Thyroid gland (tissue), 4 donors: ENCODE measurements around the gene PSMB8. TPM values are rescaled to one million over a fixed set of nuclear protein-coding genes. Genes with fewer than 3 reads are reported as not detected.

Experiments
- DNase-seq, 2 donors: peaks; one replicate each; pipeline ENCODE4 v3.0.0-alpha.2; 2019
- H3K27ac ChIP-seq, 3 donors: fragments of 200-600 bp; sonication (generic); 1 replicate in 2 of 3; 2 replicates in 1 of 3; pipeline ENCODE4 v1.5.1; 2016 to 2019; ENCODE audit warnings: mild to moderate bottlenecking in 1 of 3, moderate library complexity in 1 of 3
- H3K27me3 ChIP-seq: fragments of 200-600 bp; sonication (generic); one replicate; pipeline ENCODE4 v1.5.1; 2019
- H3K36me3 ChIP-seq, 2 donors: fragments of 200-600 bp; sonication (generic); one replicate each; pipeline ENCODE4 v1.5.1; 2016 to 2019
- H3K4me1 ChIP-seq, 2 donors: fragments of 200-600 bp; sonication (generic); one replicate each; pipeline ENCODE4 v1.5.1; 2017 to 2019
- H3K4me3 ChIP-seq, 3 donors: fragments of 200-600 bp; sonication (generic); replicated peaks in 1 of 3; 1 replicate in 2 of 3; 2 replicates in 1 of 3; pipeline ENCODE4 v1.5.1; 2016; ENCODE audit warnings: mild to moderate bottlenecking in 1 of 3
- H3K9me3 ChIP-seq: fragments of 200-600 bp; sonication (generic); one replicate; pipeline ENCODE4 v1.5.1; 2017
- POLR2A ChIP-seq, 2 donors: fragments of 450-650 bp; IDR thresholded peaks; one replicate each; pipeline ENCODE4 v1.6.1; 2017; ENCODE audit warnings: antibody characterized with exemption in 2 of 2, mild to moderate bottlenecking in 2 of 2, moderate library complexity in 1 of 2
- WGBS, 2 donors: methylation state at CpG; one replicate each; pipeline ENCODE4 v1.1.5; 2017; 5-methylcytosine and 5-hydroxymethylcytosine counted together
- intact Hi-C: fragments of 100-400 bp; cut with DNase I; formaldehyde crosslinking; loops from one replicate; pipeline ENCODE4 v1.15.1; 2023
- total RNA-seq, 4 donors: library from RNA; depleted of rRNA; stranded (reverse); fragments of >200 nt; gene quantifications; one replicate each; pipeline ENCODE4 v1.2.3, GENCODE V29; 2016
- TF ChIP-seq, protein P1 (sequence below), 6 experiments: fragments of 200-600 bp in 3 of 6; fragments of 450-650 bp in 3 of 6; sonication (generic) in 3 of 6; IDR thresholded peaks; one replicate each; pipeline ENCODE4 v1.5.1; 2016 to 2019; ENCODE audit warnings: antibody characterized with exemption in 6 of 6, mild to moderate bottlenecking in 2 of 6, inconsistent platforms in 1 of 6, moderate library complexity in 1 of 6

The PSMB8 gene
- total RNA-seq, 4 donors from 2014 or later = 27.1 to 46.1 (median 36.3) TPM

DNA sequence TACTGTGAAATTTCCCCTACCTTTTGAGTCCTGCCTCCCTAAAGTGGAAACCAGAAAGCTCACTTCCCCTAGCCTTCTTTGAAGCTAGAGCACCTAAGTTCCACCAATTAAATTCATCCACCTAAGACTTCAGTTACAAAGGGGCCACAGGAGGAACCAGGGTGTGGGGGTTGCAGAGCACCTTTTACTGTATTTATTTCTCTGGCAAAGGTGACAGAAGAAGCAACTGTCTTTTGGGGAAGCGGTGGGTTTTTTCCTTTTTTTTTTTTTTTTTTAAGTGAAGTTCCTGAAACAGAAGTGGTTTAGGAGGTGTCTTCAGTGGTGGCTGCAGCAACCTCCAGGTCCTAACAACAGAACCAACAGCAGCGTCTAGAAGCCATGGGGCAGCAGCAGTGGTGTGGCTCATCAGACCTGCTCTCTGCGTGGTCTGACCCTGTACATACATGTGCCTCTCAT lies 23.2 kb upstream of the PSMB8 start:
- no peaks in the 10 kb centered on the region for H3K4me1 ChIP-seq
- no peak for DNase-seq
- intact Hi-C loops = no loop called here
- TF ChIP-seq, protein P1, sequence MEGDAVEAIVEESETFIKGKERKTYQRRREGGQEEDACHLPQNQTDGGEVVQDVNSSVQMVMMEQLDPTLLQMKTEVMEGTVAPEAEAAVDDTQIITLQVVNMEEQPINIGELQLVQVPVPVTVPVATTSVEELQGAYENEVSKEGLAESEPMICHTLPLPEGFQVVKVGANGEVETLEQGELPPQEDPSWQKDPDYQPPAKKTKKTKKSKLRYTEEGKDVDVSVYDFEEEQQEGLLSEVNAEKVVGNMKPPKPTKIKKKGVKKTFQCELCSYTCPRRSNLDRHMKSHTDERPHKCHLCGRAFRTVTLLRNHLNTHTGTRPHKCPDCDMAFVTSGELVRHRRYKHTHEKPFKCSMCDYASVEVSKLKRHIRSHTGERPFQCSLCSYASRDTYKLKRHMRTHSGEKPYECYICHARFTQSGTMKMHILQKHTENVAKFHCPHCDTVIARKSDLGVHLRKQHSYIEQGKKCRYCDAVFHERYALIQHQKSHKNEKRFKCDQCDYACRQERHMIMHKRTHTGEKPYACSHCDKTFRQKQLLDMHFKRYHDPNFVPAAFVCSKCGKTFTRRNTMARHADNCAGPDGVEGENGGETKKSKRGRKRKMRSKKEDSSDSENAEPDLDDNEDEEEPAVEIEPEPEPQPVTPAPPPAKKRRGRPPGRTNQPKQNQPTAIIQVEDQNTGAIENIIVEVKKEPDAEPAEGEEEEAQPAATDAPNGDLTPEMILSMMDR (IDR thresholded peaks at IDR 0.05) = no peak
- TF ChIP-seq POLR2A (IDR thresholded peaks at IDR 0.05) = no peak
- H3K27ac ChIP-seq = no peak overlapping the region
- H3K9me3 ChIP-seq = no peaks in the 10 kb centered on the region
- H3K36me3 ChIP-seq = no peaks in the 10 kb centered on the region
- no peak overlapping the region for H3K4me3 ChIP-seq
- no peaks in the 10 kb centered on the region for H3K27me3 ChIP-seq
- 68 to 70% methylated on average over 3 of the region's 3 CpGs for WGBS, 2 donors

DNA sequence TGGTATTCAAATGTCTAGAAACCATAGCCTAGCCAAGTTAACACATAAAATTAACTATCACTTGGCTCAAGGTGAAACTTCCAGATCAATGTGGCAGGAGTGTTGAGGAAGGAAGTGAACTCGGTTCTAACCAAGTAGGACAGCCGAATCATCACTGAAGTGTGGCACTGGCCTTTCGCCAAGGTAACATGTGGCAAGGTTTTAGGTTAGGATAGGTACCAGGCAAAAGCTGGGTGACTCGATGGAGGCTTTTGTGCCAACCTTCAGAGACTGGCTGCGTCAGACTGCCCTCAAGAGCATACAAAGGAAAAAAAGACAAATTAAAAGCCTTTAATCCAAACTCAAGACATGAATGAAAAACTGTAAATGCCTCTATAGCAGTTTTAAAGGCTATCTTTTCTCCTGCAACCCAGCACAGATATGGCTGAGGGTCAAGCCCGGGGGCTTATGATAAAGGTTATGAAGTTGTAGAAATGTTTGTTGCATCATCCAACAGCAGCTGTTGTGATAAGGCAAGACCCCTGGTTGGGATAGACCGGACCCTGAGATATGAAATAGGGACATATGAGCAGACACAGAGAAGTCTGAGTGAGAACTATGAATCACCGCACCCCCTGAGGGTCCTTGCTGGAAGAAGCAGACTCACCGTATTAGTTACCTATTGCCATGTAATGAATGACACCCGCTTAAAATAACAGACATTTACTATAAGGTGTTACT lies 22.0 kb upstream of the PSMB8 start:
- TF ChIP-seq, protein P1 (IDR thresholded peaks at IDR 0.05) = no peak
- no peak for TF ChIP-seq POLR2A (IDR thresholded peaks at IDR 0.05)
- Histone ChIP-seq H3K9me3 (no peaks in the 10 kb centered on the region), H3K4me3 (no peak overlapping the region), H3K27ac (no peak overlapping the region), H3K27me3 (no peaks in the 10 kb centered on the region), H3K4me1 (peaks cover 2 to 5% of the 10 kb centered on the region in 2 donors), H3K36me3 (no peaks in the 10 kb centered on the region)
- WGBS, 2 donors = 73 to 81% methylated on average over 10 of the region's 10 CpGs
- peak in 1 of 2 donors; percentile 11 for DNase-seq
- intact Hi-C loops = no loop called here

DNA sequence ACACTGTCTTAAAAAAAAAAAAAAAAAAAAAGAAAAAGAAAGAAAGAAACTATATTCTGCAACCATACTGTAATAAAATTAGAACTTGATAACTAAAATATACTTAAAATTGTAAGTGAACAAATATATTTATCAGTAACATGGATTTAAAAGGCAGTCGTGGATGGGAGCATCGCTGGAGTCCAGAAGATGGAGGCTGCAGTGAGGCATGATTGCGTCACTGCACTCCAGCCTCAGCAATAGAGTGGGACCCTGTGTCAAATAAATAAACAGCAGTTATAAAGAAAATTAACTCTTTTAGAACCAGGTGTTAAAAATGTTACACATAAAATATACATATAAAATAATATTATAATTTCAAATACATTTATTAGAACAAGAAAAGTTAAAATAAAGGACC lies 18.9 kb upstream of the PSMB8 start:
- Histone ChIP-seq H3K4me1 (peaks cover 5 to 7% of the 10 kb centered on the region in 2 donors), H3K27ac (no peak overlapping the region), H3K27me3 (no peaks in the 10 kb centered on the region), H3K9me3 (no peaks in the 10 kb centered on the region), H3K4me3 (no peak overlapping the region), H3K36me3 (no peaks in the 10 kb centered on the region)
- intact Hi-C loops = no loop called here
- no peak for DNase-seq
- WGBS, 2 donors = 69 to 85% methylated on average over 3 of the region's 3 CpGs
- TF ChIP-seq, protein P1 (IDR thresholded peaks at IDR 0.05) = no peak
- TF ChIP-seq POLR2A (IDR thresholded peaks at IDR 0.05) = no peak

DNA sequence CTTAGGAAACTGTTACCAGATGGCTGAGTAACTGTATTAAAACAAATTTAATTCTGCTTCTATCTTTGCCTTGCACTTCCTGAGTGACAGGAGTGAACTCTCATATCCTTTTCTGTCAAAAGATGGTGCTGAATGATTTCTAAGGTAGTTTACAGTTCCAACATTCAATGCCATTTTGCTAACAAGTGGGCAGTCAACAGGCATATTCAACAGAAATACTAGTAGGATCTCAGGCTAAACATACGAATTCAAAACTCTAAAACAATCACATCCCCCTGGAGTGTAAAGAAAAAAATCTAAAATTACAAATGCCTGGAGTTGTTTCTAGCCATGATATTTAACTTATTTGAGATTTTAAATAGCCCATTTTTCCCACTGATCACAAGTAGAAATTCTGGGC lies 16.8 kb upstream of the PSMB8 start:
- Histone ChIP-seq H3K4me1 (peaks cover 5 to 7% of the 10 kb centered on the region in 2 donors), H3K27me3 (no peaks in the 10 kb centered on the region), H3K9me3 (no peaks in the 10 kb centered on the region), H3K27ac (peak overlapping the region; percentile 19 to 74 (median 31)), H3K36me3 (no peaks in the 10 kb centered on the region), H3K4me3 (no peak overlapping the region)
- intact Hi-C loops = no loop called here
- DNase-seq = no peak
- WGBS, 2 donors = 50 to 56% methylated on average over 1 of the region's 1 CpG
- TF ChIP-seq POLR2A (IDR thresholded peaks at IDR 0.05) = no peak
- TF ChIP-seq, protein P1 (IDR thresholded peaks at IDR 0.05) = no peak

DNA sequence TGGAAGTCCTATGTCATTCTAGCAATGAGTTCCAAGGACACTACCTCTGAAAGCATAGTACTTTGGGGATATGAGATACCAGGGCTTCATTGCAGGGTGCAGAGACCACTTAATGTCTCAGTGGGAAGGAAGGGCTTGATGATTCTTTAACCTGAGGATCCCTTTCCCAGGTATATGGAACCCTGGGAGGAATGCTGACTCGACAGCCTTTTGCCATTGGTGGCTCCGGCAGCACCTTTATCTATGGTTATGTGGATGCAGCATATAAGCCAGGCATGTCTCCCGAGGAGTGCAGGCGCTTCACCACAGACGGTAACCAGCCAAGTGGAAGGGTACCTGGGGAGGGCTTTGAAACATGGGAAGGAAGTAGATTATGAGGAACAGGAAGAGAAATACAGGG lies 14.3 kb upstream of the PSMB8 start:
- Histone ChIP-seq H3K27ac (no peak overlapping the region), H3K4me3 (no peak overlapping the region), H3K27me3 (no peaks in the 10 kb centered on the region), H3K9me3 (no peaks in the 10 kb centered on the region), H3K4me1 (peaks cover 5 to 13% of the 10 kb centered on the region in 2 donors), H3K36me3 (no peaks in the 10 kb centered on the region)
- WGBS, 2 donors = 85 to 88% methylated on average over 5 of the region's 5 CpGs
- no peak for DNase-seq
- intact Hi-C loops = no loop called here
- TF ChIP-seq, protein P1 (IDR thresholded peaks at IDR 0.05) = no peak
- TF ChIP-seq POLR2A (IDR thresholded peaks at IDR 0.05) = no peak
